ENCODE results near the gene EIF4G3.

EIF4G3 gene

GRCh38 chr1:21022279-21023040 is 154.2 kb downstream of the EIF4G3 start:
- DNase-seq = peak; percentile 78

- DNase-seq = no peak
Measured at GRCh38 chr1:21021311-21021710, 155.4 kb downstream of the EIF4G3 start.

DNA sequence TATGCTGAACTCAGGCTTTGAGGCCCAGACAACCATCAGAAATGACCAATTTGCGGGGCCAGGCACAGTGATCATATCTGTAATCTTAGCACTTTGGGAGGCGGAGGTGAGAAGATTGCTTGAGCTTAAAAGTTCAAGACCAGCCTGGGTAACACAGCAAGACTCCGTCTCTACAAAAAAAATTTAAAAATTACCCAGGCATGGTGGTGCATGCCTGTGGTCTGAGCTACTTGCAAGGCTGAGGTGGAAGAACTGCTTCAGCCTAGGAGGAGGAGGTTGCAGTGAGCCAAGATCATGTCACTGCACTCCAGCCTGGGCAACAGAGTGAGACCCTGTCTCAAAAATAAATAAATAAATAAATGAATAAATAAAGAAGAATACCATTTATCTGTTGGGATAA is 156.5 kb downstream of the EIF4G3 start:
- no peak for DNase-seq

DNA sequence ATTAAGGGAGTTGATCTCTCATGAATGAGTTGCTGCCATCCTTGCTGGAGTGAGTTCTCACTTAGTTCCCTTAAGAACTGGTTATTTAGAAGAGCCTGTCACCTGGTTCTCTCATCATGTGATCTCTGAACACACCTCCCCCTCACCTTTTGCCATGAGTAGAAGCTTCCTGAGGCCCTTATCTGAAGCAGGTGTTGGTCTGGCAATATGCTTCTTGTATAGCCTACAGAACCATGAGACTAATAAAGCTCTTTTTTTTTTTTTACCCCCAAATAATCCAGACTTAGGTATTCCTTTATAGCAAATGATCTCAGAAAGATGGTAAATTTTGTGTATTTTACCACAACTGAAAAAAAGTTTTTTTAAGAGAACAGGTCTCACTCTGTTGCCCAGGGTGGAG is 158.0 kb downstream of the EIF4G3 start:
- DNase-seq = no peak

GRCh38 chr1:21013510-21013909 is 163.2 kb downstream of the EIF4G3 start:
- DNase-seq = no peak

DNA sequence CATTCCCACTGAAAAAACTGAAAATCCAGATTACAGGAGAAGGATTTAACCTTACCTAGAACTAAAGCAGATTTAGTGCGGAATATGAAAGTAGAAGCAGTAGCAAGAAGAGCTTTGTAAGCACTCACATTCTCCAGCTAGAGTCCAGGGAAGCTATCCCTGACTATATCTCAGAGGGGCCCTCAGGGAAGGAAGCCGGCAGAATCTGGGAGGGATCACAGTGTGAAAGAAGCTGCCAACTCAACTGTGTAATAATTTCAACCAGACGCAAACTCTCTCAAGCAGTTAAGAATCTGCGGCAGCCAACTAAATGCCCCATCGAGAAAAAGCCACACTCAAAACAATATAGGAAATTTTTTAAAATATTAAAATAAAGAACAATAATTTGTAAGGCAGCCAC is 163.8 kb downstream of the EIF4G3 start:
- no peak for DNase-seq

DNA sequence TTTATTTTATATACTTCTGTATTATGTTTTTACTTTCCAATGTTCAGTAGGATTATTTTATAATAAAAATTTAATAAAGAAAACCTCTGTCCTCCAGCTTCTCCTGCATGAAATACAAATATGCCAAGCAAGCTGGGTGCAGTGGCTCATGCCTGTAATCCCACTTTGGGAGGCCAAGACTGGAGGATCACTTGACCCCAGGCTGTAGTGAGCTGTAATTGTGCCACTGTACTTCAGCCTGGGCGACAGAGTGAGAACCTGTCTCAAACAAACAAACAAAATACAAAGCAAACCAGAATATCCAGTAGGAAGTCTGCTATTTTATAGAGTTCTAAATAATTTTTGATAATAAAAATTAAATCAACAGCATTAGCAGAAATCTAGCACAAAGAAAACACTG is 168.8 kb downstream of the EIF4G3 start:
- DNase-seq = peak; percentile 17

DNA sequence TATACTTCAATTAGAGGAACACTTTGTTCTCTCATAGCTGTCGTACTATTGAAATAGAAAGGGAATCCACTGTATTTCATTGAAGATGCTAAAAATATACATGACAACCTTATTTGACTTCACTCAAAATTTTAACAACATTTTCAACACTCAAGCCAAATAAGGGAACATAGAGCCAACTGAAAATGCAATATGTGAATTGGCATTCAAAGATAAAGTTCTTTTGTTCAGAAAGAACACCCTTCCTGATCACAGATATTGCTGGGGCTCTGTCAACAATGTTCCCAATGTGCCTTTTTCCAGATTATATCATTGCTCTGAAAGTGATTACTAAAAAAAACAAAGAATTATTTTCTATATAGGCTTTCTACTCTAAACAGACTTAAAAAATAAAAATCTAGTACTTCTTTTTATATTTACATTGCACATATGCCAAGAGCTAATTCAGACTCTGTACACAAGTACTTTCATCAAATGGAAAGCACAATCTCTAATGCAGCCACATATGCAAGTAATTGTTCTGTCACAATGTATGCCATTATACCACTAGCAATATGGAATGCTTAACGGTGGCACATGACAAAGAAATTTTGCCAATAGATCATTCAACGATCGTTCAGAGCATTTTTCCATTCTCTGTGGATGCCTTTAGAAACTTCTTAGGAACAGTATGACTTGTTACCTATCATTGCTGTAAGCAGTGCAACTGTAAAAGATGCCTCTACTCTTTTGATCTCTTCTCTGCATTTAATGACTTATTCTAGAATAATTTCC is 171.0 kb downstream of the EIF4G3 start:
- DNase-seq = no peak

DNA sequence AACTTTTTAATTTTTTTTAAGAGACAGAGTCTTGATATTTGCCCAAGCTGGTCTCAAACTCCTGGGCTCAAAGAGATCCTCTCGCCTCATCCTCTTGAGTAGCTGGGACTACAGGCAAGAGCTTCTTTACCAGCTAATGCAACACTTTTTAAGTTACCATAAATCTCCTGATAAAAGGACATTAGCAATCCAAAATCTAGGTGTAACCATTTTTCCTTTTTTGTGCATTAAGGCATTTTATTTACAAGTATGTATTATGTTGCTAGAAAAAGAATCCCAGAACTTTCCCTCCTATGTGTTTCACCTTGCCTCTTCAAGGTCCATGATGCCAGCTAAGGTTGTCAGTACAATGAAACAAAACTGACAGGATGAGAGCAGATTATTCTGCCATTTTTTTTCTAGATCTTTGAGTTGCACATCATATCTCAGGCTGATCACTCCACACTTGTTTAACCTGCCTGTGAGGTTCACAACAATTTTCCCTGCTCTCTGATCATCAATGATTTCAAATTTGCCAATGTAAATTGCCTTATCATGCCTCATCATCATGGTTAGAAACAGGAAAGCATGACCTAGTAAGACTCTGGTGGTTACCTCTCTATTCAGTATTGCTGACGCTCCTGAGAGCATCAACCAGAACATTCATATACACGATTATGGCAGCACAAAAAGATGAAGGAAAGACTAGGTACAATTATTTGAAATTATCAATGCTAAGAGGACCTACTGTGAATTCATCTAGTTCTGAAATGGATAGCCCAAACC is 173.2 kb downstream of the EIF4G3 start:
- DNase-seq = no peak

- DNase-seq = no peak
Measured at GRCh38 chr1:21001042-21001441, 175.7 kb downstream of the EIF4G3 start.

GRCh38 chr1:21000245-21000594 is 176.5 kb downstream of the EIF4G3 start:
- no peak for DNase-seq

- DNase-seq = no peak
Measured at GRCh38 chr1:20999525-21000244, 177.0 kb downstream of the EIF4G3 start.

- no peak for DNase-seq
Measured at GRCh38 chr1:20998826-20999225, 177.9 kb downstream of the EIF4G3 start.

DNA sequence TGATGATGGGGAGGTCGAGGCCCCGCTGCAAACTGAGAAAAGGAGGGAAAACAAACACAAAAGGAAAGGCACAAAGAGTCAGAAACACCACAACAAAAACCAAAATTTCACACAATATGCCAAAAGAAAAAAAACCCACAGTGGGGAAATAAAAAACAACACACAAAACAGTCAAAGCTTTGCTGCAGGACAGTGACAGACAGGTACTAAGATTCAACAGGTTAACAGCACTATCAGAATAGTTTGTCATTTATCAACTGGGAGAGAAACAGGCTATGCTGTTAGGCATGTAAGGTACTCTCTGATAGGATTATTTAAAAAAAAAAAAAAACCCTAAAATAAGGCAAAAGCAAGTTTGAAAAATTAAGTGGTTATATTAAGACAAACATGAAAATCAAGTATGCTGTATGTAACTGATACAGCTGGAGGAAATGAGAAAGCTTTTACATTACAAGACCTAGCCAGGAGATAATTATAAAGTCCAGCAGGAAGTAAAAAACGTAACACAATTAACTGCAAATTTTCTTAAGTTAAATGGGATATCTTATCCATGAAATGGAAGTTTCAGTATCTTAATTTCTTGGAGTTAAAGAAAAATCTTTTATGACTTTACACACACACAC is 179.0 kb downstream of the EIF4G3 start:
- DNase-seq = no peak

GRCh38 chr1:20996554-20996953 is 180.1 kb downstream of the EIF4G3 start:
- DNase-seq = no peak

- DNase-seq = no peak
Measured at GRCh38 chr1:20993716-20994575, 182.8 kb downstream of the EIF4G3 start.

- DNase-seq = peak; percentile 85
Measured at GRCh38 chr1:20992322-20993056, 184.2 kb downstream of the EIF4G3 start.

DNA sequence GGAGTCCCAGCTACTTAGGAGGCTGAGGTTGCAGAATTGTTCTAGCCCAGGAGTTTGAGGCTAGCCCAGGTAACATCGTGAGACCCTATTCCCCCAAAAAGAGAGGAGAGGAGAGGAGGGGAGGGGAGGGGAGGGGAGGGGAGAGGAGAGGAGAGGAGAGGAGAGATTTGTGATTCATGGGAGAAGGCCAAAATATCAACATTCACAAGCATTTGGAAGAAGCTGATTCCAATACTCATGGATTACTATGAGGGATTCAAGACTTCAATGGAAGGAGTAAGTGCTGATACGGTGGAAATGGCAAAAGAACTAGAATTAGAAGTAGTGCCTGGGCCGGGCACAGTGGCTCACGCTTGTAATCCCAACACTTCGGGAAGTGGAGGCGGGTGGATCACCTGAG is 187.8 kb downstream of the EIF4G3 start:
- DNase-seq = no peak

GRCh38 chr1:20987831-20988825 is 188.6 kb downstream of the EIF4G3 start:
- no peak for DNase-seq

Measured in DMS79 (cell line).